Measurements from ENCODE around the gene KRT34.
"Not testable (repeated sequence)": the region's sequence is repeated elsewhere in the genome, so short reads cannot be mapped to it uniquely, and the experiment has no call there.

The KRT34 gene

DNA sequence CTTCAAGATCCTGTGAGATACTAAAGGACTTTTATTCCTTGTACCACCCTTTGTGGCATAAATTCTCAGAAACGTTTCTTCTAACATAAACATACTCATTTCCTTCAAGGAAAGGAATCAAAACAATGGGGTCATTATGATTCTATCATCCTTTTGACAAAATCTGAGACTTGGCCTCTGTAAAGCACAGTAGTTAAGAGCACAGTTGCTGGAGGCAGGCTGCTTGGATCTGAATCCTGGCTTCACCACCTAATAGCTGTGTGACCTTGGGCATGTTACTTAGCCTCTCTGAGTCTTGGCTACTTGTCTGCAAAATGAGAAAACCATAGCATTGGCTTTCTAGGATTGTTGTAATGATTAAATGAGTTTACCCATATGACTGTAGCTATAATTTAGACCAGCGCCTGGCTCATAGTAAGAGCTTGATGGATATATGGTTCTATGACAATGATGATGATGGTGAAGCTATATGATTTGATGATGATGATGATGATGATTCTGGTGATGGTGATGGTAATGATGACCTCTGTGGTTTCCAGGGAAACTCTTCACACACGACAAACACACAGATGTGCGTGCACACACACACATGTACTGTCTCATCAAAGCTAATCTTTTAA is 21.4 kb upstream of the KRT34 start:
- DNase-seq, result no peak

- DNase-seq, result no peak
Measured at GRCh38 chr17:41402161-41402560, 20.1 kb upstream of the KRT34 start.

- DNase-seq, result no peak
Measured at GRCh38 chr17:41396996-41397660, 15.0 kb upstream of the KRT34 start, which contains the start of gene KRT31. KRT31 (minus strand) TSS chr17:41397608; CDS start chr17:41397539, 69 bp downstream.

GRCh38 chr17:41396340-41396739 is 14.2 kb upstream of the KRT34 start:
- no peak for DNase-seq

DNA sequence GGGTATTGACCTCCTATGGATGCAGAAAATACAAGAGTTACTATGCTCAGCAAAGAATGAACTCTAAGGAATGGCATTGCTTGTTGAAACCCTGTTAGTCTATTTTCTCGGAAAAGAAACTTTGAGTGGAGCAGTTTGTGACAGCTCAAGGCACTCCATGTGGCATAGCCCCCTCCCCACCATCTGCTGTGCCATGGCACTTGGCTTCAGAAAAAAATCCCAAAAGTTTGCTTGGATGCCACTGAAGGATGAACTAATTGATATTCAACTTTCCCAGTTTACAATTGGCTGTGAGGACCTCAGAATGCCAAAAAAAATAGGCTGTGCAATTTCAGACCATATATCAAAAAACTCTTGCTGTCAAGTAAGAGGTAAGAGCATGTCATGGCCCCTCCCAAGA is 13.5 kb upstream of the KRT34 start:
- no peak for DNase-seq

DNA sequence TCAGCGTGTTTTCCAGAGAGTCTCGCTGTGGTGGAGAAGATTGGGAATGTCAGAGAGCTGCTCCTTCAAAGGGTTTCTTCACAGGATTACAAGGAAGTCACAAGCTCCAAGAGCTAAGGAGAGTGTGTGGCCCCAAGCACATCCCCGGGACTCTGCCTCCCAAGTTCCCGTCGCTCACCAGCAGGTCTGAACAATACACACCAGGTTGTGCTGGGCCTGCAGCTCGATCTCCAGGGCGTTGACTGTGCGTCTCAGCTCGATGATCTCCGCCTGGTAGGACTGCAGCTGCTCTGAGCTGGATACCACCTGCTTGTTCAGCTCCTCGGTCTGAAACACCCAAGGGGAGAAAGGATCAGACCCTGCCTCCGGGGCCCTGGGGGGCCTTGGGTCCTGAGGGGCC is 12.9 kb upstream of the KRT34 start:
- not testable (repeated sequence) for DNase-seq

DNA sequence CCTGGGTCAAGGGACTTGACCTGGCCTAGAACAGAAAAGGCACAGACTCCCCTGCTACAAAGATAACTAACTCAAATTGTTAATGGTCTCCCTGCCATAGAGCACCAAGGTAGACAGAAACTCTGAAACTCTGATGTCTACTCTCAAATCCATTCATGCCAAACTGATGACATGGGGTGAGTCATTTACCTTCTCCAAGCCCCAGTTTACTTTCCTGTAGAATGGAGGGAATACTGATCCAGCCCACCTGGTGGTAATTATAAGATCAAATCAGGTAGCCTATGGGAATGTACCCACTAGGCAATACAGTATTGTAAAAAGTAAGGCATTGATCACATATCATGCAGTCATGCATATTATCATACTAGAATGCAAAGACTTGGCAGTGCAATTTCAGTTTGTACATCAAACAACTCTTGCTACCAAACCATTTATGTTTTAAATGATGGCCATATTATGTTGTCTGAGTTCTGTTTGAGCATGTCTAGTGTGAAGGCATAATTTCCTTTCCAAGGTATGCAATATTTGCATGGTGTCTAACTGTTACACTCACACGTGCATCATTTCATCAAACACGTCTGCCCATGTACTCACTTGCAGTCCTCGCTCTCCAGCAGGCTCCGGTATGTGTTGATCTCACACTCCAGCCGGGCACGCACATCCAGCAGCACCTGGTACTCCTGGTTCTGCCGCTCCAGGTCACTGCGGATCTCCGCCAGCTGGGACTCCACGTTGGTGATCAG is 12.3 kb upstream of the KRT34 start:
- DNase-seq, result no peak

DNA sequence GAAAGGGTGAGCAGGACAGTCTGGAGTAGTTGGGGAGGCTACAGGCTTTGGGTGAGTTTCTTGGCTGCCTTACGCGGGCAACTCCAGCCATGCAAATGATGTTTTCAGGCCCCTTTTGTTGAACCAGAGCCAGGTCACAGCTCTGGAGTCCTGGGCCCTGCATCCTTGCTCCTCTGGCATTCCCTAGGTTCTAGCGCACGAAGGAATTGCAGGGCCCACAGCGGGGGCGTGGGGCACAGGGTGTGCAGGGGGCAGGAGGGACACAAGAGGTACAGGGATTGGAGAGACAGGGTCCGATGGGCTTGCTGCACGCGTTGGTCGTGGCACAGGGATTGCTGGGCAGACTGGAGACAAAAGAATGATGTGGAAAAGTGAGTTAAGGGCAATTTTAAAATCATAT is 11.7 kb upstream of the KRT34 start:
- DNase-seq, result no peak

- no peak for DNase-seq
Measured at GRCh38 chr17:41393294-41393693, 11.2 kb upstream of the KRT34 start.

DNA sequence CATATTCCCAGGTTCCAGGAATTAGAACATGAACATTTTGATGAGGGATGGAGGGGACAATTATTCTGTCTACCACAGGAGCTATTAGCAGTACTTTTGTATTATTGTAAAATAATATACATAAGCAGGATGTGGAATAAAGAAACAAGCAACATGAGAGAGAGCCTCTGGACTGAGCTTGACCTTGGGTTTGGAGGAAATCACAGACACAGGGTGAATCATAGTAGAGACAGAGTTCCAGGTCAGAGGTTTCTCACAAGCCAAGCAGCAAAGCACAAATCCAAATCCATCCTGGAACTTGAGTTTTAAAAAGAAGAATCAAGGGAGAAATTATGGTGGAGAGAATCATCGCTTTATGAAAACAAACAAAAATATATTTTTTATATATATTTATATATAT is 10.2 kb upstream of the KRT34 start:
- no peak for DNase-seq

- no peak for DNase-seq
Measured at GRCh38 chr17:41391535-41391934, 9.4 kb upstream of the KRT34 start.

GRCh38 chr17:41390411-41390938 is 8.4 kb upstream of the KRT34 start:
- DNase-seq, result no peak

DNA sequence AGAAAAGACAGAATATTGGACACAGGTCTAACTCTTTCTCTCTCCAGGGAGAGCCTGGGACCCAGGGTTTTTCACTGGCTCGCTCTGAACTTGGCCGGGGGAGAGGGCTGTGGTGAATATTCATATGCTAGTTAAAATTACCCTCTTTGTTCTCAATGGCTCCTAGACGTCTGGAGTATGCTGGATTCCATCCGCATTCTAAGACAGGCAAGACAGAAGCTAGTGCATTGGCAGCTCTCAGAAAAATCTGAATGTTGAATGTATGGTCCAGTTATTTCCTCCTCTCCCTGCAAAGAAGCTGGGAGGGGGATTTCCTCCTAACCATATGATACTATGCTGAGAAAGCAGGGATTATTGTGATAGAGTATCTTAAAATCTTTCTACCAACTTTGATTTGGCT is 5.6 kb upstream of the KRT34 start:
- no peak for DNase-seq

DNA sequence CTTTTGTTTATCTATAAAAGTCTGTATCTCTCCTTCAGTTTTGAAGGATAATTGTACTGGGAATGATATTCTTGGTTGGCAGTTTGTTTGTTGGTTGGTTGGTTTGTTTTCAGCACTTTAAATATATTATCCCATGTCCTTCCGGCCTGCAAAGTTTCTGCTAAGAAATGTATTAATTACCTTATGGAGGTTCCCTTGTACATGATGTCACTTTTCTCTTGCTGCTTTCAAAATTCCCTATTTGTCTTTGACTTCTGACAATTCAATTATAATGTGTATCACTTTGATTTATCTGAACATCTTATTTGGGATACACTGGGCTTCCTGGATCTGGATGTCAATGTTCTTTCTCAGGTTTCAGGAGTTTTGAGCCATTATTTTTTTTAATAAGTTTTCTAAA is 4.1 kb upstream of the KRT34 start:
- no peak for DNase-seq

DNA sequence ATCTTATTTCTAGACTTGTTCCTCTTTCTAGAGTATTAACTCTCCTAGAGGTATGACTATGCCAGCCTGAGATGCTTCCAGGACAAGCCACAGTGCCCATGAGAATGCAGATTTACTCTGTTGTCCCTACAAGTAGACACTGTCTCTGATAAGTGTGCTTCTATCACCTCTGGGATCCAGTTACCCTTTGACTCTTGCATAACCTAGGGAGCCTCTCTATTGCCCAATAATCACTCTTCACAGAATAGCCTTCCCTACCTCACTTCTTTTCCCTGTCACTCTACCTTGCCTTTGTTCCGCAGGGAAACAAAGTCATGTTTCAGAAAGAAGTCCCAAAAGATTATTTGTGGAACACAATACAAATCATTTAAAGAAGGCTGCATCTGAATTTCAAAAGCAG is 1.6 kb upstream of the KRT34 start:
- DNase-seq, result no peak

DNA sequence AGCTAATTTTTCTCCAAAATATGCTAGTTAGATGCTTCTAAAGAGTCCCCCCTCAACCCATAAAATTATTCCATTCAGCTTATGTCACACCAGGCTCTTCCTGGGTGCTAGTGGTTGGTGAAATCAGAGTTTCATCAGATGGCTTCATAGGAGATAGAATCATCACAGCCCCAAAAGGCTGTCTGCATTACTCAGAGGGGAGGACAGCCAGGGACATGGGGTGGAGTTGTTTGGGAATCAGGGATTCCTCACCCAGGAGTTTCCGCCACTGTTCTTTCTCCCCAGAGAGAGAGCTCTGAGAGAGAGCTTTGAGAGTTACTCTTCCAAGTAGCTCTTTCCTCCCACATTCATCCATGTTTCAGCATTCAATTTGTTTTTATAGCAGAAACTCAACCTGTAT is 288 bp upstream of the KRT34 start:
- DNase-seq, result no peak

DNA sequence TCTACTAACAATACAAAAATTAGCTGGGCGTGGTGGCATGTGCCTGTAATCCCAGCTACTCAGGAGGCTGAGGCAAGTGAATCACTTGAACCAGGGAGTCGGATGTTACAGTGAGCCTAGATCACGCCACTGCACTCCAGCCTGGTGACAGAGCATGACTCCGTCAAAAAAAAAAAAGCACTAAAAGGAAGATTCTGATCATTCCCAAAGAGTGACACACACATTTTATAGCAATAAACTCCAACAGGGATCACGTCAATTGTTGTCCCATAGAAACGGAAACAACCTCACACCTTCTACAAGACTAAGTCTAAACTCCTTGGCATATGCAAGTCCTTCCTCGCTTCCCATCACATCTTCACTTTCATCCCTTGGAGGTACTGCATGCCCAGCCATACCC is 2.0 kb downstream of the KRT34 start:
- not testable (repeated sequence) for DNase-seq

- DNase-seq, result no peak
Measured at GRCh38 chr17:41377546-41377945, 4.6 kb downstream of the KRT34 start.

DNA sequence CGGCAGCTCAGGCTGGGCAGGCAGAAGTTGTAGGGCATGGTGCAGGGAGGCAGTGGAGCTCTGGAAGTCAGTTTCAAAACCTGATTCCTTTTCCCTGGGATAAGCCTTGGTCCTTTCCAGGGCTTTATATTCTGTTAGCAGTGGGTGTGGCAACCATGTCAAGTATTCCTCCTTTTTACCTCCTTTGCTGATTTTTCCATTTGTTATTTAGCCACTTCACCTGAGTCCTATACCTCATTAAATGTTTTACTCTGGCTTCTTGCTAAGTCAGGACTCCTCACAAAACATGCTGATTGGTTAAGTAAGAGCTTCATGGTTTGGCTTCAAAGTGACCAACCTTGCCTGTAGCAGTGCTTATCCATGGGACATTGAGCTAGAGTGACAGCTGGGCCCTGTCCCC is 12.4 kb downstream of the KRT34 start, which contains the start of gene KRT33B:
KRT33B (minus strand) TSS at position 101 of the 400 bp plus-strand sequence; CDS start at position 38, 63 bp downstream.
- no peak for DNase-seq

DNA sequence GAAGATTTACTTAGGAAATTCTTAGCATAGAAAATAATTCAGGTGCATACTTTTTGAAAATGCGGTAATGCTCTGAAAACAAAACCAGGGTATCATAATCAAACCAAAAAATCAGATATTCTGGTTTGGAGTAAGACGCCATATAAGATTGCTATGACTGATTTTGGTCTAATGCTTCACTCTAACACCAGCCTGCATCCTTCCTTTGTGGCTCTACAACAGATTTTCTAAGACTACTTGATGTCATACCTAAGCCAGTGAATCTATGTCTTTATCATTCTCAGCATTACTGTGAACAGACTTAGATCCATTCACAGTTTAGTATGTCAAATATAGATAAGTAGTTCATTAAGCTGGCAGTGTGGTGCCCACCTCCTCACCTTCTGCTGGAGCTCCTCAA is 13.1 kb downstream of the KRT34 start:
- no peak for DNase-seq

DNA sequence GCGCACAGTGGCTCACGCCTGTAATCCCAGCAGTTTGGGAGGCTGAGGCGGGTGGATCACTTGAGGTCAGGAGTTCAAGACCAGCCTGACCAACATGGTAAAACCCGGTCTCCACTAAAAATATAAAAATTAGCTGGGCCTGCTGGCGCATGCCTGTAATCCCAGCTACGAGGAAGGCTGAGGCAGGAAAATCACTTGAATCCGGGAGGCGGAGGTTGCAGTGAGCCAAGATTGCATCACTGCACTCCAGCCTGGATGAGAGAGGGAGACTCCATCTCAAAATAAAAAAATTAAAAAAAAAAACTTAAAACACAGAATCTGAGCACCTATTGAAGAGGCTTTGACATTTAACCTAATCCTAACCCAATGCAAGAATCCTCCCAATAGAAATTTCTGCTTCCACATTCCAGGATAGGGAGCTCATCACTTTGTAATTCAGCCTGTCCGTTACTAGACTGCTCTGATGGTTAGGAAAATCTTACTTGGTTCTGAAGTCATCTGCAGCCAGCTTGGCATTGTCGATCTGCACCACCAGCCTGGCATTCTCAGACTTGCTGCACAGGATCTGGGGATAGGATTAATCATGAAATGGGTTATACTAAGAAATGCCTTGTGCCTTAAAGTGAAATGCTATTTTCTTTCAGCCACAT is 14.6 kb downstream of the KRT34 start:
- DNase-seq, result no peak

DNA sequence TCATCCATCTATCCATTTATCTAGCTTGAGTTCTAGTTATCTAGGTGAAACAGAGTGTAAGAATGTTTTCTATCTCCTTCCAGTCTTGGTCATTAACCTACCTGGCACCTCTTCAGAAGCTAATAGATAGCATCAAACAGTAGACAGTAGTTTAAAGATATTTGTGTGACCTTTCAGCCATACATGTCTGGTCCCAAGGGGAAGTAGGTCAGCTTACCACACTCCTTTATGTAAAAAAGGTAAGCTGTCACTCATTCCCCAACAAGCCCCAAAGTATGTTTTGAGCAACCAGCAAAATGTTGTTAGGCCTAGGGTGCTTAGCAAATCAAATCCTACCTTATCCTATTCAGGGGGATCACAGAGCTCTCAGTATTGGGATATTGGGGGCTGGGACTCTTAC is 16.0 kb downstream of the KRT34 start:
- no peak for DNase-seq

GRCh38 chr17:41363881-41364280 is 18.2 kb downstream of the KRT34 start:
- DNase-seq, result no peak

All from NCI-H774 (cell line).